Breast epithelium (tissue), 4 donors: ENCODE results near the gene TAB3. TPM values are rescaled to one million over a fixed set of nuclear protein-coding genes. Genes with fewer than 3 reads are reported as not detected.
"Not testable (repeated sequence)": the region's sequence is repeated elsewhere in the genome, so short reads cannot be mapped to it uniquely, and the experiment has no call there.

Experiments used
- DNase-seq, 2 donors: peaks; one replicate each; pipeline ENCODE4 v3.0.0-alpha.2; 2019; ENCODE audit warnings: low spot score in 2 of 2
- H3K27ac ChIP-seq, 2 donors: fragments of 200-600 bp; sonication (generic) in 1 of 2; one replicate each; pipeline ENCODE4 v1.5.1; 2016 to 2019; ENCODE audit warnings: mild to moderate bottlenecking in 1 of 2
- H3K27me3 ChIP-seq, 2 donors: fragments of 200-600 bp; sonication (generic) in 1 of 2; one replicate each; pipeline versions ENCODE4 v1.5.1 to v1.6.0; 2017 to 2019; ENCODE audit warnings: control low read depth in 1 of 2, mild to moderate bottlenecking in 1 of 2
- H3K36me3 ChIP-seq: fragments of 200-600 bp; one replicate; pipeline ENCODE4 v1.5.1; 2019
- H3K4me1 ChIP-seq, 2 donors: fragments of 200-600 bp; sonication (generic); one replicate each; pipeline ENCODE4 v1.5.1; 2016 to 2019; ENCODE audit warnings: control low read depth in 1 of 2
- H3K4me3 ChIP-seq, 3 donors: fragments of 200-600 bp; sonication (generic); 1 replicate in 2 of 3; 2 replicates in 1 of 3; pipeline ENCODE4 v1.5.1; 2016 to 2019; ENCODE audit warnings: mild to moderate bottlenecking in 3 of 3, moderate library complexity in 2 of 3
- H3K9me3 ChIP-seq, 2 donors: fragments of 200-600 bp; sonication (generic) in 1 of 2; one replicate each; pipeline ENCODE4 v1.5.1; 2016 to 2019; ENCODE audit warnings: control low read depth in 1 of 2
- POLR2A ChIP-seq: fragments of 450-650 bp; IDR thresholded peaks from one replicate; pipeline ENCODE4 v1.6.1; 2016; ENCODE audit warnings: antibody characterized with exemption, mild to moderate bottlenecking, moderate library complexity
- POLR2AphosphoS5 ChIP-seq, 3 donors: sonication (generic); formaldehyde crosslinking; IDR thresholded peaks; one replicate each; pipeline ENCODE4 v1.6.1; 2017; ENCODE audit warnings: antibody characterized with exemption in 3 of 3
- intact Hi-C: fragments of 100-400 bp; cut with DNase I; formaldehyde crosslinking; loops from one replicate; pipeline ENCODE4 v1.15.1; 2023; ENCODE audit warnings: low total_unique reads
- total RNA-seq, 3 donors: library from RNA; depleted of rRNA; stranded (reverse); fragments of >200 nt; gene quantifications; one replicate each; pipeline ENCODE4 v1.1.0, GENCODE V29; 2016
- TF ChIP-seq, protein P1 (sequence below), 3 donors: fragments of 450-650 bp; IDR thresholded peaks; one replicate each; pipeline ENCODE4 v1.5.1; 2016 to 2017; ENCODE audit warnings: antibody characterized with exemption in 3 of 3, mild to moderate bottlenecking in 3 of 3, moderate library complexity in 3 of 3

Gene TAB3
- total RNA-seq, 3 donors from 2014 or later, result 20.6 to 40.5 (median 27.2) TPM

DNA sequence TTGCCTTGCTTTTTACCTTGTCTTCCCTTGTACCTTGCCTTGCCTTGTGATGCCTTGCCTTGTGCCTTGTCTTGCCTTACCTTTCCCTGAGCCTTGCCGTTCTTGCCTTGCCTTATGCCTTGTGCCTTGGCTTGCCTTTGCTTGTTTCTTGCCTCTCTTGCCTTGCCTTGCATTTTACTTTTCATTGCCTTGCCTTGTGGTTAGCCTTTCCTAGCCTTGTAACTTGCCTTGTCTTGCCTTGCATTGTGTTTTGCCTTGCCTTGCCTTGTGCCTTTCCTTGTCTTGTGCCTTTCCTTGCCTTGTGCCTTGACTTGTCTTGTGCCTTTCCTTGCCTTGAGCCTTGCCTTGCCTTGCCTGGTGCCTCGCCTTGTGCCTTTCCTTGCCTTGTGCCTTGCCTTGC lies 84.6 kb downstream of the TAB3 start:
- intact Hi-C loops, result no loop called here
- TF ChIP-seq POLR2A (no peak), POLR2AphosphoS5 (IDR thresholded peaks at IDR 0.05) (no peak)
- TF ChIP-seq, protein P1, sequence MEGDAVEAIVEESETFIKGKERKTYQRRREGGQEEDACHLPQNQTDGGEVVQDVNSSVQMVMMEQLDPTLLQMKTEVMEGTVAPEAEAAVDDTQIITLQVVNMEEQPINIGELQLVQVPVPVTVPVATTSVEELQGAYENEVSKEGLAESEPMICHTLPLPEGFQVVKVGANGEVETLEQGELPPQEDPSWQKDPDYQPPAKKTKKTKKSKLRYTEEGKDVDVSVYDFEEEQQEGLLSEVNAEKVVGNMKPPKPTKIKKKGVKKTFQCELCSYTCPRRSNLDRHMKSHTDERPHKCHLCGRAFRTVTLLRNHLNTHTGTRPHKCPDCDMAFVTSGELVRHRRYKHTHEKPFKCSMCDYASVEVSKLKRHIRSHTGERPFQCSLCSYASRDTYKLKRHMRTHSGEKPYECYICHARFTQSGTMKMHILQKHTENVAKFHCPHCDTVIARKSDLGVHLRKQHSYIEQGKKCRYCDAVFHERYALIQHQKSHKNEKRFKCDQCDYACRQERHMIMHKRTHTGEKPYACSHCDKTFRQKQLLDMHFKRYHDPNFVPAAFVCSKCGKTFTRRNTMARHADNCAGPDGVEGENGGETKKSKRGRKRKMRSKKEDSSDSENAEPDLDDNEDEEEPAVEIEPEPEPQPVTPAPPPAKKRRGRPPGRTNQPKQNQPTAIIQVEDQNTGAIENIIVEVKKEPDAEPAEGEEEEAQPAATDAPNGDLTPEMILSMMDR (IDR thresholded peaks at IDR 0.05), result no peak
- H3K4me3 ChIP-seq, result no peak overlapping the region
- no peaks in the 10 kb centered on the region for H3K36me3 ChIP-seq
- H3K9me3 ChIP-seq, result peaks cover 0 to 9% of the 10 kb centered on the region in 2 donors
- H3K27me3 ChIP-seq, result peaks cover 0 to 19% of the 10 kb centered on the region in 2 donors
- no peaks in the 10 kb centered on the region for H3K4me1 ChIP-seq
- no peak for DNase-seq
- no peak overlapping the region for H3K27ac ChIP-seq

DNA sequence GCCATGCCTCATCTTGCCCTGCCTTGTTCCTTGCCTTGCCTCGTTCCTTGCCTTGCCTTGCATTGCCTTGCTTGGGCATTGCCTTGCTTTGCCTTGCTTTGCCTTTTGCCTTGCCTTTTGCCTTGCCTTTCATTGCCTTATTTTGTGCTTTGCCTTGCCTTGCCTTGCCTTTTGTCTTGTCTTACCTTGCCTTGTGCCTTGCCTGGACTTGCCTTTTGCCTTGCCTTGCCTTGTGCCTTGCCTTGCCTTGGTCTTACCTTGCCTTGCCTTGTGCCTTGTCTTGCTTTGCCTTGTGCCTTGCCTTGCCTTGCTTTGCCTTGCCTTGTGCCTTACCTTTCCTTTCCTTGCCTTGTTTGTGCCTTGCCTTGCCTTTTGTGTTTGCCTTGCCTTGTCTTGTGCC lies 88.2 kb downstream of the TAB3 start:
- Histone ChIP-seq H3K27me3 (peaks cover 0 to 6% of the 10 kb centered on the region in 2 donors), H3K36me3 (no peaks in the 10 kb centered on the region), H3K9me3 (peaks cover 0 to 15% of the 10 kb centered on the region in 2 donors), H3K27ac (no peak overlapping the region), H3K4me3 (no peak overlapping the region), H3K4me1 (no peaks in the 10 kb centered on the region)
- no peak for DNase-seq
- TF ChIP-seq POLR2A (no peak), POLR2AphosphoS5 (IDR thresholded peaks at IDR 0.05) (no peak)
- TF ChIP-seq, protein P1 (IDR thresholded peaks at IDR 0.05), result no peak
- intact Hi-C loops, result no loop called here

DNA sequence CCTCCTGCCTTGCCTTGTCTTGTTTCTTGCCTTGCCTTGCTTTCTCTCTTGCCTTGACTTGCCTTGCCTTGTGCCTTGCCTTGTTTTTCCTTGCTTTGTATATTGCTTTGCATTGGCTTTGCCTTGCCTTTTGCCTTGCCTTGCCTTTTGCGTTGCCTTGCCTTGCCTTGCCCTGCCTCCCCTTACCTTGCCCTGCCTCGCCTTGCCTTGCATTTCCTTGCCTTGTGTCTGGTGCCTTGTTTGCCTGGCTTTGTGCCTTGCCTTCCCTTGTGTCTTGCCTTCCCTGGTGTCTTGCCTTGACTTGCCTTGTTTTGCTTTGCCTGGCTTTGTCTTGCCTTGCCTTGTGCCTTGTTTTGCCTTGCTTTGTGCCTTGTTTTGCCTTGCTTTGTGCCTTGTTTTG lies 89.7 kb downstream of the TAB3 start:
- H3K36me3 ChIP-seq, result no peaks in the 10 kb centered on the region
- H3K9me3 ChIP-seq, result peaks cover 0 to 15% of the 10 kb centered on the region in 2 donors
- TF ChIP-seq POLR2AphosphoS5 (IDR thresholded peaks at IDR 0.05), result no peak
- TF ChIP-seq, protein P1 (IDR thresholded peaks at IDR 0.05), result no peak
- TF ChIP-seq POLR2A, result no peak
- H3K27ac ChIP-seq, result no peak overlapping the region
- DNase-seq, result no peak
- no peaks in the 10 kb centered on the region for H3K4me1 ChIP-seq
- H3K4me3 ChIP-seq, result no peak overlapping the region
- intact Hi-C loops, result no loop called here
- H3K27me3 ChIP-seq, result no peaks in the 10 kb centered on the region

DNA sequence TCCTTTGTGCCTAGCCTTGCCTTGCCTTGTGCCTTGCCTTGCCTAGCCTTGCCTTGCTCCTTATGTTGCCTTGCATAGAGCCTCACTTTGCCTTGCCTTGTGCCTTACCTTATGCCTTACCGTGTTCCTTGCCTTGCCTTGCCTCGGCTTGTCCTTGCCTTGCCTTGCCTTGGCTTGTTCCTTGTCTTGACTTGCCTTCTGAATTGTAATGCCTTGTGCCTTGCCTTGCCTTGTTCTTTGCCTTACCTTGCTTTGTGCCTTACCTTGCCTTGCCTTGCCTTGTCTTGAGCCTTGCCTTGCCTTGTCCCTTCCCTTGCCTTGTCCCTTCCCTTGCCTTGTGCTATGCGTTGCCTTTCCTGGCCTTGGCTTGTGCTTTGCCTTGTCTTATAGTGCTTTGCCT lies 90.2 kb downstream of the TAB3 start:
- no peaks in the 10 kb centered on the region for H3K27me3 ChIP-seq
- no peak overlapping the region for H3K4me3 ChIP-seq
- peaks cover 0 to 15% of the 10 kb centered on the region in 2 donors for H3K9me3 ChIP-seq
- no peak for TF ChIP-seq POLR2A
- TF ChIP-seq, protein P1 (IDR thresholded peaks at IDR 0.05), result no peak
- no peak for TF ChIP-seq POLR2AphosphoS5 (IDR thresholded peaks at IDR 0.05)
- intact Hi-C loops, result no loop called here
- H3K27ac ChIP-seq, result no peak overlapping the region
- DNase-seq, result no peak
- H3K4me1 ChIP-seq, result no peaks in the 10 kb centered on the region
- no peaks in the 10 kb centered on the region for H3K36me3 ChIP-seq

DNA sequence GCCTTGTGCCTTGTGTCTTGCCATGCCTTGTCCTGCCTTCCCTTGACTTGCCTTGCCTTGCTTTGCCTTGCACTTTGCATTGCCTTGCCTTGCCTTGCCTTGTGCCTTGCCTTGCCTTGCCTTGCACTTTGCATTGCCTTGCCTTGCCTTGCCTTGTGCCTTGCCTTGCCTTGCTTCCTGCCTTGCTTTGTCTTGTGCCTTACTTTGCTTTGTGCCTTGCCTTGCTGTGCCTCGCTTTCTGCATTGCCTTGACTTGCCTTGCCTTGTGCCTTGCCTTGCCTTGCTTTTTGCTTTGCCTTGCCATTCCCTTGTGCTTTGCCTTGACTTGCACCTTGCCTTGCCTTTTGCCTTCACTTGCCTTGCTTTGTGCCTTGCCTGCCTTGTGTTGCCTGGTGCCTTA lies 91.8 kb downstream of the TAB3 start:
- intact Hi-C loops, DNase-seq, H3K4me3 ChIP-seq, H3K4me1 ChIP-seq, H3K27ac ChIP-seq, H3K36me3 ChIP-seq, H3K27me3 ChIP-seq: not testable (repeated sequence)
- peaks cover 5 to 13% of the 10 kb centered on the region in 2 donors for H3K9me3 ChIP-seq
